ENCODE measurements around the gene SNX4. TPM values are rescaled to one million over a fixed set of nuclear protein-coding genes. Genes with fewer than 3 reads are reported as not detected.

SNX4 gene
- total and polyA plus RNA-seq, 2 of the 4 experiments (the other 2 are of a cell fraction): 10.7 to 25.6 TPM

GRCh38 chr3:125436921-125437320 is 83.1 kb downstream of the SNX4 start:
- no peak for ATAC-seq (ENCODE audit: low read depth)
- no peak overlapping the region for H2BK15ac ChIP-seq (ENCODE audit: low read depth, low read length)
- no peak overlapping the region for H2AK9ac ChIP-seq (replicated peaks; ENCODE audit: low read depth, low read length, poor library complexity)
- no peak overlapping the region for H3K14ac ChIP-seq (replicated peaks; ENCODE audit: low read depth, low read length)
- H3K9me1 ChIP-seq (ENCODE audit: insufficient read depth, low read length): no peaks in the 10 kb centered on the region
- no peak overlapping the region for H4K8ac ChIP-seq (ENCODE audit: low read depth in 2 of 2, low read length in 2 of 2)
- no peaks in the 10 kb centered on the region for H3K79me1 ChIP-seq (ENCODE audit: low read depth in 1 of 2, low read length in 2 of 2)
- TF ChIP-seq RFX5 (IDR thresholded peaks at IDR 0.05; ENCODE audit: low read depth, low read length) (no peak), POLR2A (IDR thresholded peaks at IDR 0.05; ENCODE audit: low read depth, low read length) (no peak), NFE2L2 (IDR thresholded peaks at IDR 0.05; ENCODE audit: low read depth, low read length) (no peak)
- H2BK120ac ChIP-seq (ENCODE audit: low read depth, low read length): no peak overlapping the region
- no peak overlapping the region for H3K4ac ChIP-seq (ENCODE audit: low read depth, low read length)
- ChIA-PET POLR2A (ENCODE audit: unreplicated experiment) (no interaction called here), CTCF (interaction anchor here (0.7 kb wide), 1 partner anchor 22 kb away, joined by 3 read pairs; no protein-coding TSS in a partner anchor)
- H3K36me3 ChIP-seq (ENCODE audit: control insufficient read depth, insufficient read depth, low read length): no peaks in the 10 kb centered on the region
- H2BK20ac ChIP-seq (ENCODE audit: low read depth, low read length): no peak overlapping the region
- dilution Hi-C loops (cut with HindIII; ENCODE audit: low sequenced_read_pairs, unreplicated experiment): no loop called here
- in situ Hi-C loops (cut with MboI; ENCODE audit: low sequenced_read_pairs): loop anchor here (10.0 kb wide), 3 partner anchors 392 to 672 kb away; no protein-coding TSS in a partner anchor
- H3K9ac ChIP-seq (ENCODE audit: low read depth, low read length): no peak overlapping the region
- no peak overlapping the region for H4K91ac ChIP-seq (ENCODE audit: insufficient read depth, low read depth, low read length)
- DNase-seq: no peak
- H2AFZ ChIP-seq (replicated peaks; ENCODE audit: low read length, poor library complexity): no peak overlapping the region
- H4K5ac ChIP-seq (ENCODE audit: low read depth, low read length): no peak overlapping the region
- H3K9me3 ChIP-seq (ENCODE audit: control insufficient read depth, insufficient read depth, low read length): 0 out of 2 replicates have a peak, but pooled peaks cover under 1% of the 10 kb centered on the region
- no peak overlapping the region for H3K27ac ChIP-seq (ENCODE audit: insufficient read depth, low read length)
- H3K56ac ChIP-seq (ENCODE audit: extremely low read depth, insufficient read depth, low read length): no peak overlapping the region
- 100% methylated on average over 1 of the region's 7 CpGs; no CpG with 5 or more reads in 1 of the 2 experiments for WGBS, 2 experiments (ENCODE audit: extremely low coverage in 2 of 2, insufficient read length in 1 of 2)
- H3K18ac ChIP-seq (ENCODE audit: low read depth, low read length): no peak overlapping the region
- intact Hi-C loops (cut with micrococcal nuclease): loop anchor here (2.0 to 10.0 kb wide), 5 partner anchors 62 to 675 kb away; partner anchors contain the start of gene ZNF148
- peaks cover 10% of the 10 kb centered on the region for H3K4me1 ChIP-seq (ENCODE audit: control insufficient read depth, insufficient read depth, low read length)
- no peaks in the 10 kb centered on the region for H4K20me1 ChIP-seq (ENCODE audit: insufficient read depth, low read length)
- H3K23ac ChIP-seq (ENCODE audit: low read depth, low read length): no peak overlapping the region
- no peak overlapping the region for H2AK5ac ChIP-seq (ENCODE audit: low read depth, low read length)
- H3K4me3 ChIP-seq (ENCODE audit: insufficient read depth, low read depth, low read length): no peak overlapping the region
- no TSS peak for BruUV-seq (replicated peaks)
- H2BK5ac ChIP-seq (ENCODE audit: low read depth, low read length, poor library complexity, severe bottlenecking): no peak overlapping the region
- H3K27me3 ChIP-seq (ENCODE audit: control insufficient read depth, insufficient read depth, low read length): no peaks in the 10 kb centered on the region
- H3K4me2 ChIP-seq (ENCODE audit: low read depth, low read length): no peak overlapping the region
